ENCODE data around the gene DTD1. TPM values are rescaled to one million over a fixed set of nuclear protein-coding genes. Genes with fewer than 3 reads are reported as not detected.

DTD1 gene
- total RNA-seq, 1 donor from 2014 or later, result 23.7 TPM

DNA sequence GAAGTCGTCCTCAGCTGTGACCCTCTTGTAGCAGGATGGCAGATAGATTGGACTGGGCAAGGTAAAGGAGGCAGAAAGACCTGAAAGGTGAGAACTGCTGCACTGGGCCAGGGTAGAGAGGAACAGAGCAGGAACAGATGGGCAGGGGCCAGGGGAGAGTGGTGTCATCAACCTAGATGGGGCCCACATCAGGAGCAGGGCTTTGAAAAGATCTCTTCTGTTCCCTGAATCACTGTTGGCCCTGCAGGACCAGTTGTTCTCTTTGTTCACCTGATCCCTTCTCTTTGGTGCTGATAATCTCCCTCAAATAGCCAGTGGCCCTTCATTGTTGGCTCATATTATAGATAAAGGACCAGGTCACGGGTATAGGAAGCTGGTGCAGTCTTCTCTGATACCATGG, 59.9 kb downstream of the DTD1 start:
- H3K36me3 Mint-ChIP-seq, result no peaks in the 10 kb centered on the region
- H3K9me3 Mint-ChIP-seq, result no peaks in the 10 kb centered on the region
- TF ChIP-seq, protein P1, sequence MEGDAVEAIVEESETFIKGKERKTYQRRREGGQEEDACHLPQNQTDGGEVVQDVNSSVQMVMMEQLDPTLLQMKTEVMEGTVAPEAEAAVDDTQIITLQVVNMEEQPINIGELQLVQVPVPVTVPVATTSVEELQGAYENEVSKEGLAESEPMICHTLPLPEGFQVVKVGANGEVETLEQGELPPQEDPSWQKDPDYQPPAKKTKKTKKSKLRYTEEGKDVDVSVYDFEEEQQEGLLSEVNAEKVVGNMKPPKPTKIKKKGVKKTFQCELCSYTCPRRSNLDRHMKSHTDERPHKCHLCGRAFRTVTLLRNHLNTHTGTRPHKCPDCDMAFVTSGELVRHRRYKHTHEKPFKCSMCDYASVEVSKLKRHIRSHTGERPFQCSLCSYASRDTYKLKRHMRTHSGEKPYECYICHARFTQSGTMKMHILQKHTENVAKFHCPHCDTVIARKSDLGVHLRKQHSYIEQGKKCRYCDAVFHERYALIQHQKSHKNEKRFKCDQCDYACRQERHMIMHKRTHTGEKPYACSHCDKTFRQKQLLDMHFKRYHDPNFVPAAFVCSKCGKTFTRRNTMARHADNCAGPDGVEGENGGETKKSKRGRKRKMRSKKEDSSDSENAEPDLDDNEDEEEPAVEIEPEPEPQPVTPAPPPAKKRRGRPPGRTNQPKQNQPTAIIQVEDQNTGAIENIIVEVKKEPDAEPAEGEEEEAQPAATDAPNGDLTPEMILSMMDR (IDR thresholded peaks at IDR 0.05; ENCODE audit: unreplicated experiment), result no peak
- DNase-seq (ENCODE audit: low spot score in 2 of 2, unreplicated experiment in 2 of 2), result no peak
- no peaks in the 10 kb centered on the region for H3K27me3 Mint-ChIP-seq (ENCODE audit: low read depth)
- H3K27ac Mint-ChIP-seq, result no peak overlapping the region
- peaks cover 9% of the 10 kb centered on the region for H3K4me1 Mint-ChIP-seq
- H3K4me3 Mint-ChIP-seq, result no peak overlapping the region

DNA sequence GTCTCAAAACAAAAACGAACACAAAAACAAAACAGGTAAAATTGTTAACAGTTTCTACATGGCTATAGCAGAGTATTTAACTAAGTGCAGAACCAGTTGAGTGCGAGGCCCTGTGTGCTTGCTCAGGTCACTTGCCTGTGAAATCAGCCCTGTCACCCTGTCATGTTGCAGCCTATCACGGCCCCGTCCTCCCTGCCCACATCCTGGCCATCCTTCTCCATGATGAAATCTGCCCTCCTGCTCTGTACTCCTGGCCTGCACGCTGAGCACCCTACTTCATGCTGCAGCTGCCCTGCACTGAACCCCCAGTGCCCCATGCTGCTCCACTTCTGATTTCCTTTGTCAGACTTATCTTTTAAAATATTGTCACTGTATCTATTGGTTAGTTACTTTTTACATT, 62.4 kb downstream of the DTD1 start:
- no peaks in the 10 kb centered on the region for H3K27me3 Mint-ChIP-seq (ENCODE audit: low read depth)
- H3K27ac Mint-ChIP-seq, result no peak overlapping the region
- no peak for DNase-seq (ENCODE audit: low spot score in 2 of 2, unreplicated experiment in 2 of 2)
- no peaks in the 10 kb centered on the region for H3K9me3 Mint-ChIP-seq
- H3K36me3 Mint-ChIP-seq, result no peaks in the 10 kb centered on the region
- peaks cover 5% of the 10 kb centered on the region for H3K4me1 Mint-ChIP-seq
- TF ChIP-seq, protein P1 (IDR thresholded peaks at IDR 0.05; ENCODE audit: unreplicated experiment), result no peak
- no peak overlapping the region for H3K4me3 Mint-ChIP-seq

DNA sequence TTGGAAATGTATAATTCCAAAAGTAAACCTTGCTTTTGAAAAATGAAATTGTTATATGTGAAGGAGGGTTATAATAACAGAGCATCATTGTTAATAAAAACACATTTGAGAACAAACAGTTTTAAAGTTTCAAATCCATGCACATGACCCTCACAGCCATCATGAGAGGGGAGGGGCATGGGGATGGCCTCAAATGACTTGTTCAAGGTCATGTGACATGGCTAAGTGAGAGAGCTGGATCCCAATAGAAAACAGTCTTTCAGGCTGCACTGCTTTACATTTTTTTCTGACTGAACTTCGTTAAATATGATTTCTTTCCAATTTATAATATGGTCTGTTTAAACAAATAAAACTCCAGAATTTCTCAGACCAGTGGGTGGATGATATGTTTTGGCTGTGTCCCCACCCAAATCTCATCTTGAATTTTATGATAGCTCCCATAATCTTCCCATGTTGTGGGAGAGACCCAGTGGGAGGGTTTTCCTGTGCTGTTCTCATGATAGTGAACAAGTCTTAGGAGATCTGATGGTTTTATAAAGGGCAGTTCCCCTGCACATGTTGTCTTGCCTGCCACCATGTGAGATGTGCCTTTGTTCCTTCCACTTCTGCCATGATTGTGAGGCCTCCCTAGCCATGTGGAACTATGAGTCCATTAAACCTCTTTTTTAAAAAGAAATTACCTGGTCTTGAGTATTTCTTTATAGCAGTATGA, 66.0 kb downstream of the DTD1 start:
- no peak overlapping the region for H3K4me3 Mint-ChIP-seq
- H3K9me3 Mint-ChIP-seq, result no peaks in the 10 kb centered on the region
- no peak for DNase-seq (ENCODE audit: low spot score in 2 of 2, unreplicated experiment in 2 of 2)
- no peak overlapping the region for H3K27ac Mint-ChIP-seq
- no peaks in the 10 kb centered on the region for H3K36me3 Mint-ChIP-seq
- H3K4me1 Mint-ChIP-seq, result peaks cover 4% of the 10 kb centered on the region
- TF ChIP-seq, protein P1 (IDR thresholded peaks at IDR 0.05; ENCODE audit: unreplicated experiment), result no peak
- no peaks in the 10 kb centered on the region for H3K27me3 Mint-ChIP-seq (ENCODE audit: low read depth)

DNA sequence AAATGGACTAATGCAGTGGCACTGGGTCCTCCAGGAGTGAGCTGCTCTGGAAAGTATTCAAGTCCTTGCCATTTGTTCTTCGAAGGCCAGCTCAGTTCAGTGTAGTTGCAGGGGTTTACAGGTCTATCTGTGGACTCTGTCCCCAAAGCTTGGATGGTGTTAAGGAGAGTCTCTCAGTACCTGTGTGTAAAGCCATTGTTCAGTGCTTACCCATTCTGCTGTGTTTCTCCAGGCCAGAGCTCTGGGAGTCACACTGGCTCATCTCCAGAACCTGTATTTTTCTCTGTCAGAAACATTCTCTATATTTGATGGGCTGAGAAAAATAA, 66.6 kb downstream of the DTD1 start:
- Mint-ChIP-seq H3K27ac (no peak overlapping the region), H3K4me1 (peaks cover 4% of the 10 kb centered on the region), H3K4me3 (no peak overlapping the region), H3K36me3 (no peaks in the 10 kb centered on the region), H3K27me3 (ENCODE audit: low read depth) (no peaks in the 10 kb centered on the region), H3K9me3 (no peaks in the 10 kb centered on the region)
- TF ChIP-seq, protein P1 (IDR thresholded peaks at IDR 0.05; ENCODE audit: unreplicated experiment), result no peak
- no peak for DNase-seq (ENCODE audit: low spot score in 2 of 2, unreplicated experiment in 2 of 2)

DNA sequence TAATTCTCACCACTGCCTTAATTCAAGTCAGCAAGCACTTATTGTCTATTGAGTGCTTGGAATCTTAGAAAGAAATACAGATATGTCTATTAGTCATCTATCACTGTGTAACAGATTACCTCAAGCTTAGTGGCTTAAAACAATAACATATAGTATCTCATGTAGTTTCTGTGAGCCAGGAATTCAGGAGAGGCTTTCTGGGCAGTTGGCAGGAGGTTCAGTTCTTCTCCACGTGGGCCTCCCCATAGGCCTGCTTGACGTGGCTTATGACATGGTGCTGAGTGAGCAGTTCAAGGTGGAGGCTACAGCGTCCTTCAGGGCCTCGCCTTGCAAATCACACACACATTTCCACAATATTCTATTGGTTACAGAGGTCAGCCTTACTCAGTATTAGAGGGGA, 69.7 kb downstream of the DTD1 start:
- Mint-ChIP-seq H3K36me3 (no peaks in the 10 kb centered on the region), H3K27ac (peak overlapping the region; percentile 3), H3K9me3 (no peaks in the 10 kb centered on the region), H3K27me3 (ENCODE audit: low read depth) (no peaks in the 10 kb centered on the region), H3K4me1 (peaks cover 9% of the 10 kb centered on the region), H3K4me3 (no peak overlapping the region)
- TF ChIP-seq, protein P1 (IDR thresholded peaks at IDR 0.05; ENCODE audit: unreplicated experiment), result no peak
- no peak for DNase-seq (ENCODE audit: low spot score in 2 of 2, unreplicated experiment in 2 of 2)

All from mesothelial cell of epicardium (in vitro differentiated cells).